ENCODE measurements around the gene ITPKB. TPM values are rescaled to one million over a fixed set of nuclear protein-coding genes. Genes with fewer than 3 reads are reported as not detected.
A peak's percentile ranks its signal among the peaks of the same experiment; 100 is the strongest.

Gene ITPKB
- total RNA-seq, 1 donor from 2014 or later: 44.1 TPM

GRCh38 chr1:226695335-226695900 is 43.7 kb downstream of the ITPKB start:
- Histone ChIP-seq H3K4me3 (no peak overlapping the region), H3K27ac (no peak overlapping the region), H3K27me3 (no peaks in the 10 kb centered on the region), H3K36me3 (peaks cover 18% of the 10 kb centered on the region), H3K4me1 (peaks cover 37% of the 10 kb centered on the region), H3K9me3 (no peaks in the 10 kb centered on the region)
- no peak for TF ChIP-seq CTCF (IDR thresholded peaks at IDR 0.05)
- DNase-seq (no peak), ATAC-seq (no peak)
- intact Hi-C loops (cut with DNase I): no loop called here

DNA sequence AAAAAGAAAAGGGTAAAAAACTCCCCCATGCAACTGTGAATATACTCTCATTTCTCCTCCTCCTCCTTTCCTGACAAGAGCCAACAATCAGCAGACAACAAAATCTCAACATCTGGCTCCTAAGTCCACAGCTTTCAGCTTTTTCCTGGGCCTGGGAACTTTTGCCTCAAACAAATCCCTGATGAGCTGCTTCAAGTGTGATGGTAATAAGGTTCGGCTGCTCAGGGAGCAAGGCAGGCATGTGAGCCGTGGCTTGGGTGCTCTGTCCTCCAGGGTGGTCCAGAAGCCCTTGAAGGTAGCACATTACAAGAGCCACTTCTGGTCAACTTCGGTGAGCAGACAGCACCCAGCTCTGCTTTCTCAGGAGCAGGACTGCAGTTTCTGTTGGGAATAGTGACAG is 46.3 kb downstream of the ITPKB start:
- no peaks in the 10 kb centered on the region for H3K27me3 ChIP-seq
- no peaks in the 10 kb centered on the region for H3K9me3 ChIP-seq
- no peak for TF ChIP-seq CTCF (IDR thresholded peaks at IDR 0.05)
- no peak for DNase-seq
- H3K4me3 ChIP-seq: no peak overlapping the region
- intact Hi-C loops (cut with DNase I): no loop called here
- H3K36me3 ChIP-seq: peaks cover 3% of the 10 kb centered on the region
- ATAC-seq: no peak
- peaks cover 50% of the 10 kb centered on the region for H3K4me1 ChIP-seq
- H3K27ac ChIP-seq: peak overlapping the region; percentile 40

- no peak for DNase-seq
- Histone ChIP-seq H3K36me3 (no peaks in the 10 kb centered on the region), H3K9me3 (no peaks in the 10 kb centered on the region), H3K27ac (peak overlapping the region; percentile 40), H3K4me1 (peaks cover 51% of the 10 kb centered on the region), H3K27me3 (no peaks in the 10 kb centered on the region), H3K4me3 (no peak overlapping the region)
- no peak for ATAC-seq
- no peak for TF ChIP-seq CTCF (IDR thresholded peaks at IDR 0.05)
- intact Hi-C loops (cut with DNase I): no loop called here
Measured at GRCh38 chr1:226692051-226692792, 46.9 kb downstream of the ITPKB start.

DNA sequence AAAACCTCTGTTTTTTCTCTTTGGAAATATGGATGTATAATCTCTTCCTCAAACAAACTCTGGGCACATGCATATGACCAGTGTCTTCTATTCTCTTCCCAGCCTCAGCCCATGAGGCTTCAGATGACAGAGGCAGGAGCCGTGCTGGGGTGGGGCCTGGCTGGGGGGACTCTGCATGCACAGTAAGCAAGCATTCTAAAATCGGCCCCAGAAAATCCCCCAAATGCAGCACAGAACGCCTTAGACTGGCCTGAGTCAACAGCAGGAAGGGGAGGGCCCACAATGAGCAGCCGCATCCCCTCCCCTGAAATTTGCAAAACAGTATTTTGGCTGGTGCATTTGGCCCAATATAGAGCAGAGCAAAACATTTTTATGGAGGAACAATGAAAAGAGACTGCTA is 47.8 kb downstream of the ITPKB start:
- DNase-seq: no peak
- H3K9me3 ChIP-seq: no peaks in the 10 kb centered on the region
- intact Hi-C loops (cut with DNase I): no loop called here
- peak overlapping the region; percentile 56 for H3K27ac ChIP-seq
- no peaks in the 10 kb centered on the region for H3K27me3 ChIP-seq
- no peak for TF ChIP-seq CTCF (IDR thresholded peaks at IDR 0.05)
- peaks cover 46% of the 10 kb centered on the region for H3K4me1 ChIP-seq
- H3K36me3 ChIP-seq: no peaks in the 10 kb centered on the region
- no peak for ATAC-seq
- H3K4me3 ChIP-seq: no peak overlapping the region

GRCh38 chr1:226690460-226690982 is 48.6 kb downstream of the ITPKB start:
- intact Hi-C loops (cut with DNase I): no loop called here
- Histone ChIP-seq H3K36me3 (no peaks in the 10 kb centered on the region), H3K4me1 (peaks cover 46% of the 10 kb centered on the region), H3K27ac (peak overlapping the region; percentile 56), H3K4me3 (no peak overlapping the region), H3K9me3 (no peaks in the 10 kb centered on the region), H3K27me3 (no peaks in the 10 kb centered on the region)
- TF ChIP-seq CTCF (IDR thresholded peaks at IDR 0.05): no peak
- DNase-seq: no peak
- peak; percentile 82 for ATAC-seq
